Naive thymus-derived CD8-positive, alpha-beta T cell (primary cell): ENCODE results near the gene HOXB2. TPM values are rescaled to one million over a fixed set of nuclear protein-coding genes. Genes with fewer than 3 reads are reported as not detected.
"Not testable (repeated sequence)": the region's sequence is repeated elsewhere in the genome, so short reads cannot be mapped to it uniquely, and the experiment has no call there.

Experiments
- ATAC-seq, 2 donors: fragments of 150-1000 bp; cut with Tn5 transposase in 1 of 2; sonication (Bioruptor Pico), chemical (Tn5 transposase) in 1 of 2; 1 replicate in 1 of 2; 2 replicates in 1 of 2; pipeline ENCODE4 v1.10.0; 2021; ENCODE audit warnings: mild to moderate bottlenecking in 2 of 2, moderate library complexity in 2 of 2
- POLR2A ChIA-PET: fragments of 350-600 bp; sonication (Branson Sonifier 250); formaldehyde crosslinking; loops from one replicate; lab custom pipeline; 2021; ENCODE audit warnings: antibody characterized with exemption; lab: Charles Lee
- DNase-seq, 10 donors: peaks; one replicate each; pipeline versions ENCODE4 v3.0.0 to v3.0.0-alpha.2; 2020 to 2022
- H3K27ac Mint-ChIP-seq, 10 donors: one replicate each; pipeline ENCODE4 v1.8.0; 2020 to 2022; ENCODE audit warnings: mild to moderate bottlenecking in 10 of 10, mixed read lengths in 10 of 10, moderate library complexity in 4 of 10, inconsistent platforms in 1 of 10
- H3K27me3 Mint-ChIP-seq, 5 donors: one replicate each; pipeline ENCODE4 v1.8.0; 2021 to 2022; ENCODE audit warnings: mixed read lengths in 5 of 5
- H3K36me3 Mint-ChIP-seq, 3 donors: one replicate each; pipeline ENCODE4 v1.8.0; 2020 to 2022; ENCODE audit warnings: mixed read lengths in 3 of 3, mild to moderate bottlenecking in 2 of 3, inconsistent platforms in 1 of 3
- H3K4me1 Mint-ChIP-seq, 4 donors: one replicate each; pipeline ENCODE4 v1.8.0; 2021 to 2022; ENCODE audit warnings: mixed read lengths in 4 of 4
- H3K4me3 Mint-ChIP-seq, 10 donors: one replicate each; pipeline ENCODE4 v1.8.0; 2020 to 2022; ENCODE audit warnings: mild to moderate bottlenecking in 10 of 10, mixed read lengths in 10 of 10, moderate library complexity in 6 of 10, inconsistent platforms in 1 of 10
- H3K9me3 Mint-ChIP-seq, 9 donors: one replicate each; pipeline ENCODE4 v1.8.0; 2020 to 2022; ENCODE audit warnings: mixed read lengths in 9 of 9, mild to moderate bottlenecking in 3 of 9, inconsistent platforms in 1 of 9, moderate library complexity in 1 of 9
- polyA plus RNA-seq, 3 donors: library from polyadenylated mRNA; unstranded; fragments of 300-500 nt; fragmentation: Illumina TruSeq; gene quantifications; one replicate each; pipeline ENCODE4 v1.2.3, GENCODE V29; 2021
- total RNA-seq, 8 experiments: library from RNA in 2 of 8; stranded (reverse) in 2 of 8; gene quantifications; one replicate each; pipeline ENCODE4 v1.2.3 and lab custom pipeline; 2021 to 2026

Gene HOXB2
- total and polyA plus RNA-seq, 5 experiments from 2014 or later = 7.6 to 32.4 (median 16.4) TPM

GRCh38 chr17:48514477-48514876 lies 30.4 kb downstream of the HOXB2 start:
- POLR2A ChIA-PET = interaction anchor here (1.5 kb wide), 1 partner anchor 15 kb away, joined by 3 read pairs; no protein-coding TSS in a partner anchor
- peaks cover 14 to 33% (median 18%) of the 10 kb centered on the region in 5 donors for H3K27me3 Mint-ChIP-seq
- H3K4me1 Mint-ChIP-seq = peaks cover 7 to 38% (median 20%) of the 10 kb centered on the region in 4 donors
- ATAC-seq = no peak
- DNase-seq = no peak
- H3K36me3 Mint-ChIP-seq = no peaks in the 10 kb centered on the region
- peak overlapping the region in 1 of 10 donors; percentile 26 for H3K4me3 Mint-ChIP-seq
- H3K27ac Mint-ChIP-seq = peak overlapping the region in 1 of 10 donors; percentile 69
- H3K9me3 Mint-ChIP-seq = no peaks in the 10 kb centered on the region

- no peak for DNase-seq
- Mint-ChIP-seq H3K4me1 (peaks cover 7 to 38% (median 20%) of the 10 kb centered on the region in 4 donors), H3K27me3 (peaks cover 14 to 34% (median 18%) of the 10 kb centered on the region in 5 donors), H3K9me3 (no peaks in the 10 kb centered on the region), H3K4me3 (peak overlapping the region in 7 of 10 donors; percentile 2 to 90 (median 77)), H3K36me3 (no peaks in the 10 kb centered on the region), H3K27ac (peak overlapping the region in 5 of 10 donors; percentile 7 to 89 (median 69))
- POLR2A ChIA-PET = interaction anchor here (0.6 to 1.5 kb wide), 4 partner anchors 14 to 28 kb away, joined by 3 to 6 read pairs (median 4); no protein-coding TSS in a partner anchor
- no peak for ATAC-seq
Measured at GRCh38 chr17:48513666-48514455, 31.0 kb downstream of the HOXB2 start.

- H3K27ac Mint-ChIP-seq = peak overlapping the region in 9 of 10 donors; percentile 51 to 95 (median 83)
- H3K4me1 Mint-ChIP-seq = peaks cover 7 to 38% (median 20%) of the 10 kb centered on the region in 4 donors
- H3K9me3 Mint-ChIP-seq = no peaks in the 10 kb centered on the region
- POLR2A ChIA-PET = interaction anchor here (0.6 to 1.5 kb wide), 6 partner anchors 14 to 327 kb away, joined by 3 to 6 read pairs (median 4); no protein-coding TSS in a partner anchor
- peak; percentile 83 to 90 for ATAC-seq
- peaks cover 14 to 42% (median 22%) of the 10 kb centered on the region in 5 donors for H3K27me3 Mint-ChIP-seq
- no peaks in the 10 kb centered on the region for H3K36me3 Mint-ChIP-seq
- peak overlapping the region; percentile 61 to 90 (median 76) for H3K4me3 Mint-ChIP-seq
- DNase-seq = peak in 3 of 10 donors; percentile 20 to 66 (median 26)
Measured at GRCh38 chr17:48513097-48513496, 31.8 kb downstream of the HOXB2 start.

GRCh38 chr17:48510761-48511604 lies 33.9 kb downstream of the HOXB2 start:
- POLR2A ChIA-PET = interaction anchor here (0.7 kb wide), 1 partner anchor 42 kb away, joined by 3 read pairs; no protein-coding TSS in a partner anchor
- H3K9me3 Mint-ChIP-seq = no peaks in the 10 kb centered on the region
- peak in 1 of 2 donors; percentile 57 for ATAC-seq
- peaks cover 11 to 36% (median 14%) of the 10 kb centered on the region in 5 donors for H3K27me3 Mint-ChIP-seq
- H3K27ac Mint-ChIP-seq = peak overlapping the region in 3 of 10 donors; percentile 9 to 51 (median 22)
- H3K4me1 Mint-ChIP-seq = peaks cover 7 to 42% (median 20%) of the 10 kb centered on the region in 4 donors
- H3K4me3 Mint-ChIP-seq = peak overlapping the region in 1 of 10 donors; percentile 9
- no peaks in the 10 kb centered on the region for H3K36me3 Mint-ChIP-seq
- peak in 1 of 10 donors; percentile 13 for DNase-seq

- Mint-ChIP-seq H3K4me1 (peaks cover 7 to 48% (median 20%) of the 10 kb centered on the region in 4 donors), H3K9me3 (no peaks in the 10 kb centered on the region), H3K4me3 (no peak overlapping the region), H3K36me3 (no peaks in the 10 kb centered on the region), H3K27me3 (peaks cover 6 to 30% (median 12%) of the 10 kb centered on the region in 5 donors), H3K27ac (peak overlapping the region in 1 of 10 donors; percentile 9)
- POLR2A ChIA-PET = no interaction called here
- DNase-seq = no peak
- ATAC-seq = no peak
Measured at GRCh38 chr17:48510381-48510760, 34.5 kb downstream of the HOXB2 start.

- H3K4me3 Mint-ChIP-seq = not testable (repeated sequence)
- POLR2A ChIA-PET = interaction anchor here (0.6 kb wide), 2 partner anchors 11 to 30 kb away, joined by 3 to 4 read pairs; no protein-coding TSS in a partner anchor
- H3K27me3 Mint-ChIP-seq = peaks cover 0 to 23% (median 7%) of the 10 kb centered on the region in 5 donors
Measured at GRCh38 chr17:48509708-48510107, 35.2 kb downstream of the HOXB2 start.

GRCh38 chr17:48506246-48506645 lies 38.7 kb downstream of the HOXB2 start:
- Mint-ChIP-seq H3K9me3 (no peaks in the 10 kb centered on the region), H3K27me3 (peaks cover 5 to 35% (median 14%) of the 10 kb centered on the region in 5 donors), H3K36me3 (no peaks in the 10 kb centered on the region), H3K27ac (peak overlapping the region in 3 of 10 donors; percentile 9 to 82 (median 76)), H3K4me1 (peaks cover 0 to 20% (median 2%) of the 10 kb centered on the region in 4 donors), H3K4me3 (no peak overlapping the region)
- no peak for ATAC-seq
- POLR2A ChIA-PET = no interaction called here
- DNase-seq = no peak

More at GRCh38 chr17:48509708-48510107, 35.2 kb downstream of the HOXB2 start:
- DNase-seq, H3K9me3 Mint-ChIP-seq, ATAC-seq, H3K27ac Mint-ChIP-seq, H3K36me3 Mint-ChIP-seq: not testable (repeated sequence)
- H3K4me1 Mint-ChIP-seq = peaks cover 7 to 50% (median 20%) of the 10 kb centered on the region in 4 donors

- Mint-ChIP-seq H3K4me1 (peaks cover 0 to 16% (median under 1%) of the 10 kb centered on the region in 4 donors), H3K36me3 (no peaks in the 10 kb centered on the region), H3K4me3 (no peak overlapping the region), H3K9me3 (no peaks in the 10 kb centered on the region), H3K27ac (peak overlapping the region in 3 of 10 donors; percentile 9 to 82 (median 76)), H3K27me3 (peaks cover 6 to 36% (median 14%) of the 10 kb centered on the region in 5 donors)
- DNase-seq = peak in 1 of 10 donors; percentile 12
- ATAC-seq = peak; percentile 72 to 82
- POLR2A ChIA-PET = no interaction called here
Measured at GRCh38 chr17:48505788-48506187, 39.1 kb downstream of the HOXB2 start.

GRCh38 chr17:48504953-48505352 lies 40.0 kb downstream of the HOXB2 start:
- POLR2A ChIA-PET = interaction anchor here (0.6 to 1.3 kb wide), 2 partner anchors 36 to 64 kb away, joined by 3 read pairs; no protein-coding TSS in a partner anchor
- no peaks in the 10 kb centered on the region for H3K36me3 Mint-ChIP-seq
- H3K9me3 Mint-ChIP-seq = no peaks in the 10 kb centered on the region
- DNase-seq (no peak), ATAC-seq (no peak)
- peaks cover 6 to 44% (median 14%) of the 10 kb centered on the region in 5 donors for H3K27me3 Mint-ChIP-seq
- no peak overlapping the region for H3K4me3 Mint-ChIP-seq
- H3K27ac Mint-ChIP-seq = peak overlapping the region in 4 of 10 donors; percentile 3 to 76 (median 58)
- peaks cover 0 to 13% (median 0%) of the 10 kb centered on the region in 4 donors for H3K4me1 Mint-ChIP-seq

GRCh38 chr17:48503747-48504146 lies 41.2 kb downstream of the HOXB2 start:
- no peak for ATAC-seq
- POLR2A ChIA-PET = interaction anchor here (1.3 kb wide), 1 partner anchor 38 kb away, joined by 3 read pairs; no protein-coding TSS in a partner anchor

GRCh38 chr17:48502901-48503300 lies 42.0 kb downstream of the HOXB2 start:
- peaks cover 8 to 38% (median 14%) of the 10 kb centered on the region in 5 donors for H3K27me3 Mint-ChIP-seq
- H3K9me3 Mint-ChIP-seq = no peaks in the 10 kb centered on the region
- peaks cover 0 to 13% (median 0%) of the 10 kb centered on the region in 4 donors for H3K4me1 Mint-ChIP-seq
- no peak overlapping the region for H3K4me3 Mint-ChIP-seq
- POLR2A ChIA-PET = no interaction called here
- H3K36me3 Mint-ChIP-seq = no peaks in the 10 kb centered on the region
- DNase-seq = no peak
- peak overlapping the region in 1 of 10 donors; percentile 63 for H3K27ac Mint-ChIP-seq
- ATAC-seq = no peak

More at GRCh38 chr17:48503747-48504146, 41.2 kb downstream of the HOXB2 start:
- DNase-seq = no peak
- Mint-ChIP-seq H3K4me3 (no peak overlapping the region), H3K9me3 (no peaks in the 10 kb centered on the region), H3K36me3 (no peaks in the 10 kb centered on the region), H3K27ac (peak overlapping the region in 1 of 10 donors; percentile 63), H3K27me3 (peaks cover 8 to 45% (median 14%) of the 10 kb centered on the region in 5 donors), H3K4me1 (peaks cover 0 to 13% (median 0%) of the 10 kb centered on the region in 4 donors)
